ENCODE measurements around the gene NEDD4. TPM values are rescaled to one million over a fixed set of nuclear protein-coding genes. Genes with fewer than 3 reads are reported as not detected.
"Not testable (repeated sequence)": the region's sequence is repeated elsewhere in the genome, so short reads cannot be mapped to it uniquely, and the experiment has no call there.

The NEDD4 gene
- total RNA-seq, 2 donors from 2014 or later, result 7.2 to 11.1 TPM

- Mint-ChIP-seq H3K36me3 (ENCODE audit: low read depth) (peaks cover 8% of the 10 kb centered on the region), H3K27me3 (no peaks in the 10 kb centered on the region), H3K4me1 (peaks cover 2% of the 10 kb centered on the region), H3K27ac (no peak overlapping the region), H3K4me3 (no peak overlapping the region)
- DNase-seq, result no peak
- no peaks in the 10 kb centered on the region for H3K9me3 ChIP-seq (ENCODE audit: control insufficient read depth, low read length, poor library complexity, severe bottlenecking)
- no peak for ATAC-seq
Measured at GRCh38 chr15:55853134-55853533, 140.3 kb downstream of the NEDD4 start.

GRCh38 chr15:55846116-55846707 lies 147.2 kb downstream of the NEDD4 start:
- Mint-ChIP-seq H3K4me1 (peaks cover 3% of the 10 kb centered on the region), H3K4me3 (no peak overlapping the region), H3K27ac (peak overlapping the region; percentile 66), H3K36me3 (ENCODE audit: low read depth) (peaks cover 9% of the 10 kb centered on the region), H3K27me3 (no peaks in the 10 kb centered on the region)
- DNase-seq, result peak in 1 of 3 donors; percentile 41
- peak; percentile 73 for ATAC-seq
- H3K9me3 ChIP-seq (ENCODE audit: control insufficient read depth, low read length, poor library complexity, severe bottlenecking), result no peaks in the 10 kb centered on the region

GRCh38 chr15:55842897-55843296 lies 150.5 kb downstream of the NEDD4 start:
- H3K4me1 Mint-ChIP-seq; H3K4me3 Mint-ChIP-seq; H3K9me3 ChIP-seq (ENCODE audit: control insufficient read depth, low read length, poor library complexity, severe bottlenecking); H3K27ac Mint-ChIP-seq; DNase-seq; ATAC-seq; H3K27me3 Mint-ChIP-seq: not testable (repeated sequence)
- H3K36me3 Mint-ChIP-seq (ENCODE audit: low read depth), result peaks cover 13% of the 10 kb centered on the region

- no peak overlapping the region for H3K27ac Mint-ChIP-seq
- no peaks in the 10 kb centered on the region for H3K27me3 Mint-ChIP-seq
- no peaks in the 10 kb centered on the region for H3K4me1 Mint-ChIP-seq
- peaks cover 4% of the 10 kb centered on the region for H3K36me3 Mint-ChIP-seq (ENCODE audit: low read depth)
- ATAC-seq, result no peak
- no peak overlapping the region for H3K4me3 Mint-ChIP-seq
- no peaks in the 10 kb centered on the region for H3K9me3 ChIP-seq (ENCODE audit: control insufficient read depth, low read length, poor library complexity, severe bottlenecking)
- DNase-seq, result no peak
Measured at GRCh38 chr15:55835866-55836265, 157.5 kb downstream of the NEDD4 start.

GRCh38 chr15:55834331-55834730 lies 159.1 kb downstream of the NEDD4 start:
- H3K4me3 Mint-ChIP-seq, result no peak overlapping the region
- DNase-seq (no peak), ATAC-seq (no peak)
- no peaks in the 10 kb centered on the region for H3K27me3 Mint-ChIP-seq
- peaks cover 8% of the 10 kb centered on the region for H3K4me1 Mint-ChIP-seq
- no peaks in the 10 kb centered on the region for H3K9me3 ChIP-seq (ENCODE audit: control insufficient read depth, low read length, poor library complexity, severe bottlenecking)
- peaks cover 4% of the 10 kb centered on the region for H3K36me3 Mint-ChIP-seq (ENCODE audit: low read depth)
- H3K27ac Mint-ChIP-seq, result no peak overlapping the region

- peak overlapping the region; percentile 80 for H3K27ac Mint-ChIP-seq
- ATAC-seq (peak; percentile 39), DNase-seq (no peak)
- H3K27me3 Mint-ChIP-seq, result no peaks in the 10 kb centered on the region
- H3K4me3 Mint-ChIP-seq, result no peak overlapping the region
- no peaks in the 10 kb centered on the region for H3K9me3 ChIP-seq (ENCODE audit: control insufficient read depth, low read length, poor library complexity, severe bottlenecking)
- H3K36me3 Mint-ChIP-seq (ENCODE audit: low read depth), result peaks cover 3% of the 10 kb centered on the region
- H3K4me1 Mint-ChIP-seq, result peaks cover 8% of the 10 kb centered on the region
Measured at GRCh38 chr15:55829826-55830225, 163.6 kb downstream of the NEDD4 start.

GRCh38 chr15:55827955-55828354 lies 165.5 kb downstream of the NEDD4 start:
- Mint-ChIP-seq H3K4me1 (peaks cover 8% of the 10 kb centered on the region), H3K36me3 (ENCODE audit: low read depth) (peaks cover 3% of the 10 kb centered on the region), H3K27ac (no peak overlapping the region), H3K27me3 (no peaks in the 10 kb centered on the region), H3K4me3 (no peak overlapping the region)
- no peaks in the 10 kb centered on the region for H3K9me3 ChIP-seq (ENCODE audit: control insufficient read depth, low read length, poor library complexity, severe bottlenecking)
- no peak for ATAC-seq
- DNase-seq, result no peak

- Mint-ChIP-seq H3K36me3 (ENCODE audit: low read depth) (peaks cover 3% of the 10 kb centered on the region), H3K4me3 (no peak overlapping the region), H3K27ac (no peak overlapping the region), H3K4me1 (peaks cover 8% of the 10 kb centered on the region), H3K27me3 (no peaks in the 10 kb centered on the region)
- no peaks in the 10 kb centered on the region for H3K9me3 ChIP-seq (ENCODE audit: control insufficient read depth, low read length, poor library complexity, severe bottlenecking)
- DNase-seq (no peak), ATAC-seq (no peak)
Measured at GRCh38 chr15:55827204-55827603, 166.2 kb downstream of the NEDD4 start.

GRCh38 chr15:55824857-55825613 lies 168.4 kb downstream of the NEDD4 start:
- Mint-ChIP-seq H3K27me3 (peaks cover 7% of the 10 kb centered on the region), H3K4me3 (no peak overlapping the region), H3K4me1 (peaks cover 4% of the 10 kb centered on the region), H3K36me3 (ENCODE audit: low read depth) (peaks cover 3% of the 10 kb centered on the region), H3K27ac (no peak overlapping the region)
- ATAC-seq (no peak), DNase-seq (no peak)
- no peaks in the 10 kb centered on the region for H3K9me3 ChIP-seq (ENCODE audit: control insufficient read depth, low read length, poor library complexity, severe bottlenecking)

- no peaks in the 10 kb centered on the region for H3K9me3 ChIP-seq (ENCODE audit: control insufficient read depth, low read length, poor library complexity, severe bottlenecking)
- Mint-ChIP-seq H3K27ac (no peak overlapping the region), H3K36me3 (ENCODE audit: low read depth) (peaks cover 3% of the 10 kb centered on the region), H3K4me1 (no peaks in the 10 kb centered on the region), H3K4me3 (no peak overlapping the region), H3K27me3 (peaks cover 7% of the 10 kb centered on the region)
- DNase-seq (no peak), ATAC-seq (no peak)
Measured at GRCh38 chr15:55823699-55824340, 169.6 kb downstream of the NEDD4 start.

GRCh38 chr15:55823191-55823670 lies 170.2 kb downstream of the NEDD4 start:
- no peak for ATAC-seq

GRCh38 chr15:55821740-55822139 lies 171.7 kb downstream of the NEDD4 start:
- H3K4me1 Mint-ChIP-seq; ATAC-seq; H3K9me3 ChIP-seq (ENCODE audit: control insufficient read depth, low read length, poor library complexity, severe bottlenecking); H3K27ac Mint-ChIP-seq; DNase-seq; H3K4me3 Mint-ChIP-seq; H3K36me3 Mint-ChIP-seq (ENCODE audit: low read depth); H3K27me3 Mint-ChIP-seq: not testable (repeated sequence)

More at GRCh38 chr15:55823191-55823670, 170.2 kb downstream of the NEDD4 start:
- no peak overlapping the region for H3K4me3 Mint-ChIP-seq
- H3K27me3 Mint-ChIP-seq, result peaks cover 7% of the 10 kb centered on the region
- no peak overlapping the region for H3K27ac Mint-ChIP-seq
- H3K36me3 Mint-ChIP-seq (ENCODE audit: low read depth), result peaks cover 3% of the 10 kb centered on the region
- no peak for DNase-seq
- no peaks in the 10 kb centered on the region for H3K4me1 Mint-ChIP-seq
- H3K9me3 ChIP-seq (ENCODE audit: control insufficient read depth, low read length, poor library complexity, severe bottlenecking), result no peaks in the 10 kb centered on the region

GRCh38 chr15:55820043-55820442 lies 173.4 kb downstream of the NEDD4 start:
- H3K4me3 Mint-ChIP-seq, result no peak overlapping the region
- DNase-seq (no peak), ATAC-seq (no peak)
- H3K9me3 ChIP-seq (ENCODE audit: control insufficient read depth, low read length, poor library complexity, severe bottlenecking), result no peaks in the 10 kb centered on the region
- no peaks in the 10 kb centered on the region for H3K36me3 Mint-ChIP-seq (ENCODE audit: low read depth)
- H3K27ac Mint-ChIP-seq, result no peak overlapping the region
- H3K4me1 Mint-ChIP-seq, result no peaks in the 10 kb centered on the region
- H3K27me3 Mint-ChIP-seq, result peaks cover 7% of the 10 kb centered on the region

Data from T-helper 17 cell (primary cell).